Measurements from ENCODE around the gene SLCO2B1. TPM values are rescaled to one million over a fixed set of nuclear protein-coding genes. Genes with fewer than 3 reads are reported as not detected.
A peak's percentile ranks its signal among the peaks of the same experiment; 100 is the strongest.

SLCO2B1 gene
- total and polyA plus RNA-seq, 3 experiments from 2014 or later: 0.98 to 1.3 TPM; not detected in 1

GRCh38 chr11:75223954-75224643, 73.2 kb downstream of the SLCO2B1 start:
- no peaks in the 10 kb centered on the region for H3K4me1 ChIP-seq (ENCODE audit: insufficient read depth, low read length)
- CTCF ChIA-PET: interaction anchor here (2.6 kb wide), 1 partner anchor 84 kb away, joined by 12 read pairs; no protein-coding TSS in a partner anchor
- no peaks in the 10 kb centered on the region for H3K9me3 Mint-ChIP-seq

GRCh38 chr11:75225794-75226193, 74.9 kb downstream of the SLCO2B1 start:
- H3K27me3 ChIP-seq (ENCODE audit: insufficient read depth, low read length, poor library complexity, severe bottlenecking): no peaks in the 10 kb centered on the region
- no peak overlapping the region for H3K27ac ChIP-seq (ENCODE audit: low read depth, low read length)
- Mint-ChIP-seq H3K27ac (no peak overlapping the region), H3K4me3 (no peak overlapping the region), H3K4me1 (no peaks in the 10 kb centered on the region), H3K27me3 (peaks cover 4 to 5% of the 10 kb centered on the region in 2 donors), H3K9me3 (no peaks in the 10 kb centered on the region), H3K36me3 (no peaks in the 10 kb centered on the region)
- H3K9me3 ChIP-seq (ENCODE audit: low read length): no peaks in the 10 kb centered on the region
- H3K4me1 ChIP-seq (ENCODE audit: insufficient read depth, low read length): no peaks in the 10 kb centered on the region
- H3K4me3 ChIP-seq (ENCODE audit: low read length): no peak overlapping the region
- ChIA-PET CTCF (interaction anchor here (0.6 to 1.2 kb wide), 3 partner anchors 11 to 22 kb away, joined by 3 read pairs; no protein-coding TSS in a partner anchor), POLR2A (no interaction called here)
- DNase-seq: no peak
- no peaks in the 10 kb centered on the region for H3K36me3 ChIP-seq (ENCODE audit: insufficient read depth, low read length)

More at GRCh38 chr11:75223954-75224643, 73.2 kb downstream of the SLCO2B1 start:
- H3K4me3 Mint-ChIP-seq: no peak overlapping the region
- peak overlapping the region in 1 of 8 donors; percentile 75 for H3K27ac Mint-ChIP-seq
- Histone ChIP-seq H3K27me3 (ENCODE audit: insufficient read depth, low read length, poor library complexity, severe bottlenecking) (no peaks in the 10 kb centered on the region), H3K27ac (ENCODE audit: low read depth, low read length) (no peak overlapping the region), H3K36me3 (ENCODE audit: insufficient read depth, low read length) (no peaks in the 10 kb centered on the region), H3K4me3 (ENCODE audit: low read length) (no peak overlapping the region), H3K9me3 (ENCODE audit: low read length) (no peaks in the 10 kb centered on the region)
- DNase-seq: no peak
- POLR2A ChIA-PET: no interaction called here
- H3K4me1 Mint-ChIP-seq: no peaks in the 10 kb centered on the region
- peaks cover 4 to 6% of the 10 kb centered on the region in 2 donors for H3K27me3 Mint-ChIP-seq
- H3K36me3 Mint-ChIP-seq: no peaks in the 10 kb centered on the region

GRCh38 chr11:75229466-75229865, 78.6 kb downstream of the SLCO2B1 start:
- Mint-ChIP-seq H3K4me1 (no peaks in the 10 kb centered on the region), H3K4me3 (no peak overlapping the region), H3K9me3 (no peaks in the 10 kb centered on the region), H3K27ac (no peak overlapping the region), H3K36me3 (peaks cover 0 to 5% (median 3%) of the 10 kb centered on the region in 3 donors), H3K27me3 (peaks cover 9 to 24% of the 10 kb centered on the region in 2 donors)
- no peak for DNase-seq
- Histone ChIP-seq H3K27me3 (ENCODE audit: insufficient read depth, low read length, poor library complexity, severe bottlenecking) (no peaks in the 10 kb centered on the region), H3K9me3 (ENCODE audit: low read length) (no peaks in the 10 kb centered on the region), H3K4me1 (ENCODE audit: insufficient read depth, low read length) (no peaks in the 10 kb centered on the region), H3K4me3 (ENCODE audit: low read length) (no peak overlapping the region), H3K27ac (ENCODE audit: low read depth, low read length) (no peak overlapping the region), H3K36me3 (ENCODE audit: insufficient read depth, low read length) (no peaks in the 10 kb centered on the region)
- ChIA-PET POLR2A (no interaction called here), CTCF (interaction anchor here (0.6 to 4.9 kb wide), 5 partner anchors 10 to 89 kb away, joined by 3 to 22 read pairs (median 7); partner anchors contain the start of gene TPBGL)

DNA sequence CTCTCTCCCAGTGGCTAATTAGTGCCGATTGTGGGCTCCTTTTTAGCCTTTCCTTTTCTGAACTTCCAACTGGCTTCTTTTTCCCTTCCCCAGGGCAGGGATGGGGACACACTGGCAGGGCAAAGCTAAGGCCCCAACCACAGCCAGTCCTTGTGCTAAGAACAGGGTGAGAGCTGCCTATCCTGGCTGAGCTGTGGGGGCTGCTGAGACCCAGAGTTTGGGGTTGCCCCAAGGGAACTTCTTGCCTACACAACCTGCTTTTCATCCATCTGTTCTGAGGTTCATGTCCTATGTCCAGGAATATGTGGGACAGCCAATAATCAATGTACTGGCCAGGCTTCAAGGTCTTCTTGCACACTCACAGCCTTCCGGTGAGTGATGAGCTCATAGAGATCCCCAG, 79.7 kb downstream of the SLCO2B1 start:
- H3K27ac Mint-ChIP-seq: no peak overlapping the region
- Histone ChIP-seq H3K36me3 (ENCODE audit: insufficient read depth, low read length) (no peaks in the 10 kb centered on the region), H3K27ac (ENCODE audit: low read depth, low read length) (no peak overlapping the region), H3K4me3 (ENCODE audit: low read length) (no peak overlapping the region), H3K4me1 (ENCODE audit: insufficient read depth, low read length) (no peaks in the 10 kb centered on the region), H3K27me3 (ENCODE audit: insufficient read depth, low read length, poor library complexity, severe bottlenecking) (no peaks in the 10 kb centered on the region), H3K9me3 (ENCODE audit: low read length) (no peaks in the 10 kb centered on the region)
- peaks cover 10 to 29% of the 10 kb centered on the region in 2 donors for H3K27me3 Mint-ChIP-seq
- H3K36me3 Mint-ChIP-seq: peaks cover 0 to 5% (median 3%) of the 10 kb centered on the region in 3 donors
- no peak for DNase-seq
- no peak overlapping the region for H3K4me3 Mint-ChIP-seq
- no peaks in the 10 kb centered on the region for H3K4me1 Mint-ChIP-seq
- no peaks in the 10 kb centered on the region for H3K9me3 Mint-ChIP-seq
- CTCF ChIA-PET: interaction anchor here (1.2 to 4.9 kb wide), 4 partner anchors 11 to 90 kb away, joined by 3 to 22 read pairs (median 8); partner anchors contain the start of gene TPBGL
- POLR2A ChIA-PET: no interaction called here

- peaks cover 0 to 9% (median 6%) of the 10 kb centered on the region in 3 donors for H3K36me3 Mint-ChIP-seq
- H3K4me1 Mint-ChIP-seq: no peaks in the 10 kb centered on the region
- H3K36me3 ChIP-seq (ENCODE audit: insufficient read depth, low read length): no peaks in the 10 kb centered on the region
- H3K27me3 Mint-ChIP-seq: peaks cover 18 to 50% of the 10 kb centered on the region in 2 donors
- no peaks in the 10 kb centered on the region for H3K27me3 ChIP-seq (ENCODE audit: insufficient read depth, low read length, poor library complexity, severe bottlenecking)
- H3K4me3 Mint-ChIP-seq: no peak overlapping the region
- H3K27ac ChIP-seq (ENCODE audit: low read depth, low read length): no peak overlapping the region
- no peaks in the 10 kb centered on the region for H3K9me3 Mint-ChIP-seq
- H3K4me1 ChIP-seq (ENCODE audit: insufficient read depth, low read length): no peaks in the 10 kb centered on the region
- no peak for DNase-seq
- H3K4me3 ChIP-seq (ENCODE audit: low read length): no peak overlapping the region
- H3K27ac Mint-ChIP-seq: no peak overlapping the region
- no peaks in the 10 kb centered on the region for H3K9me3 ChIP-seq (ENCODE audit: low read length)
- POLR2A ChIA-PET: no interaction called here
- CTCF ChIA-PET: interaction anchor here (0.8 to 4.9 kb wide), 3 partner anchors 8 to 92 kb away, joined by 3 to 22 read pairs (median 3); partner anchors contain the start of gene TPBGL
Measured at GRCh38 chr11:75233754-75234172, 82.9 kb downstream of the SLCO2B1 start.

DNA sequence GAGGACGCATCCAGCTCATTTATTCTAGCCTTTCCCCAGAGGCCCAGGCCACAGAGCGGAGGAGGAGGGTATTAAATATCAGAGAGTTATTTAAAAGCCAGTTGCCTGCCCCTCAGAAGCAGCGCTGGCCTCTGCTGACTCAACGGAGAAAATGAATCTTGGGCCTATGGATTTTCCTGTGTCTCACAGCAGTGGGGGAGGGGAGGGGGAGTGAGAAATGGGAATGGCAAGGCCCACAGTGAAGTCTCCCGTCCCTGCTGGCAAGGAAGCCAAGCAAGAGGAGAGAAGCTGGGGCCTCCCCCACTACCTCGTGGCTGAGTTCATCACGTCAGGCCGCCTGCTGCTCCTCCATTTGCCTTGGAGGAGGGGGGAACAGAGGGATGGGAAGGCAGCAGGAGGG, 85.2 kb downstream of the SLCO2B1 start:
- no peak overlapping the region for H3K4me3 ChIP-seq (ENCODE audit: low read length)
- H3K4me1 ChIP-seq (ENCODE audit: insufficient read depth, low read length): peaks cover 8% of the 10 kb centered on the region
- peaks cover 12% of the 10 kb centered on the region for H3K27me3 ChIP-seq (ENCODE audit: insufficient read depth, low read length, poor library complexity, severe bottlenecking)
- no peaks in the 10 kb centered on the region for H3K9me3 ChIP-seq (ENCODE audit: low read length)
- Mint-ChIP-seq H3K9me3 (no peaks in the 10 kb centered on the region), H3K4me1 (peaks cover 0 to 8% (median 0%) of the 10 kb centered on the region in 3 donors), H3K4me3 (no peak overlapping the region), H3K27me3 (peaks cover 20 to 59% of the 10 kb centered on the region in 2 donors), H3K27ac (peak overlapping the region in 1 of 8 donors; percentile 87), H3K36me3 (peaks cover 0 to 8% (median 6%) of the 10 kb centered on the region in 3 donors)
- no peaks in the 10 kb centered on the region for H3K36me3 ChIP-seq (ENCODE audit: insufficient read depth, low read length)
- no peak overlapping the region for H3K27ac ChIP-seq (ENCODE audit: low read depth, low read length)
- no peak for DNase-seq
- POLR2A ChIA-PET: no interaction called here
- CTCF ChIA-PET: interaction anchor here (1.6 to 17.5 kb wide), 3 partner anchors 11 to 90 kb away, joined by 3 to 419 read pairs (median 4); partner anchors contain the start of gene SLCO2B1

DNA sequence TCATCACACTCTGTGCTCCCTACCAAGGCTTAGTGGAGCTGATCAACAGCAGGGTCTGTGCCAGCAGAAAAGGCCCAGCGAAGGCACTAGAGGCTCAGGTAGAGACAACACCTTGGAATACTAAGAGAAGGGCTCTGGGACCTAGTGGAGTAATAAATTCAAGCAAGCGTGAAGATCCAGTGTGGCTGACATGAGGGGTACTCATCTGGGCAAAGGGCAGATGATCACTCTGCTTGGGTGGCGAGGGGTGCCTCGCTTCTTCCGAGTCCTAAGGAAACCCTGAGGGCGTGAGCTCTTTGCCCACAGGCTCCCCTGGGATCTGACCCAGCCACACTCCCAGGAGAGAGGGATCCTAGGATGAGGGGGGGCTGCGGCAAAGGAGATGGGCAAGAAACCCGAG, 86.1 kb downstream of the SLCO2B1 start:
- no peak overlapping the region for H3K4me3 ChIP-seq (ENCODE audit: low read length)
- CTCF ChIA-PET: interaction anchor here (1.6 to 17.5 kb wide), 3 partner anchors 12 to 91 kb away, joined by 3 to 419 read pairs (median 6); partner anchors contain the start of gene SLCO2B1
- Mint-ChIP-seq H3K9me3 (no peaks in the 10 kb centered on the region), H3K4me1 (peaks cover 0 to 12% (median 0%) of the 10 kb centered on the region in 3 donors), H3K4me3 (no peak overlapping the region), H3K27ac (no peak overlapping the region), H3K27me3 (peaks cover 19 to 54% of the 10 kb centered on the region in 2 donors), H3K36me3 (peaks cover 0 to 6% (median 4%) of the 10 kb centered on the region in 3 donors)
- peaks cover 12% of the 10 kb centered on the region for H3K27me3 ChIP-seq (ENCODE audit: insufficient read depth, low read length, poor library complexity, severe bottlenecking)
- peaks cover 8% of the 10 kb centered on the region for H3K4me1 ChIP-seq (ENCODE audit: insufficient read depth, low read length)
- no peaks in the 10 kb centered on the region for H3K36me3 ChIP-seq (ENCODE audit: insufficient read depth, low read length)
- no peak overlapping the region for H3K27ac ChIP-seq (ENCODE audit: low read depth, low read length)
- DNase-seq: no peak
- POLR2A ChIA-PET: no interaction called here
- H3K9me3 ChIP-seq (ENCODE audit: low read length): no peaks in the 10 kb centered on the region

Measured in CD8-positive, alpha-beta memory T cell (primary cell).